ENCODE results near the gene CBX8. TPM values are rescaled to one million over a fixed set of nuclear protein-coding genes. Genes with fewer than 3 reads are reported as not detected.

CBX8 gene
- total and polyA plus RNA-seq, 2 of the 13 experiments (the other 11 are each of a cell fraction or from before 2014, with no cell fraction given) = 0.34 to 12.6 TPM

DNA sequence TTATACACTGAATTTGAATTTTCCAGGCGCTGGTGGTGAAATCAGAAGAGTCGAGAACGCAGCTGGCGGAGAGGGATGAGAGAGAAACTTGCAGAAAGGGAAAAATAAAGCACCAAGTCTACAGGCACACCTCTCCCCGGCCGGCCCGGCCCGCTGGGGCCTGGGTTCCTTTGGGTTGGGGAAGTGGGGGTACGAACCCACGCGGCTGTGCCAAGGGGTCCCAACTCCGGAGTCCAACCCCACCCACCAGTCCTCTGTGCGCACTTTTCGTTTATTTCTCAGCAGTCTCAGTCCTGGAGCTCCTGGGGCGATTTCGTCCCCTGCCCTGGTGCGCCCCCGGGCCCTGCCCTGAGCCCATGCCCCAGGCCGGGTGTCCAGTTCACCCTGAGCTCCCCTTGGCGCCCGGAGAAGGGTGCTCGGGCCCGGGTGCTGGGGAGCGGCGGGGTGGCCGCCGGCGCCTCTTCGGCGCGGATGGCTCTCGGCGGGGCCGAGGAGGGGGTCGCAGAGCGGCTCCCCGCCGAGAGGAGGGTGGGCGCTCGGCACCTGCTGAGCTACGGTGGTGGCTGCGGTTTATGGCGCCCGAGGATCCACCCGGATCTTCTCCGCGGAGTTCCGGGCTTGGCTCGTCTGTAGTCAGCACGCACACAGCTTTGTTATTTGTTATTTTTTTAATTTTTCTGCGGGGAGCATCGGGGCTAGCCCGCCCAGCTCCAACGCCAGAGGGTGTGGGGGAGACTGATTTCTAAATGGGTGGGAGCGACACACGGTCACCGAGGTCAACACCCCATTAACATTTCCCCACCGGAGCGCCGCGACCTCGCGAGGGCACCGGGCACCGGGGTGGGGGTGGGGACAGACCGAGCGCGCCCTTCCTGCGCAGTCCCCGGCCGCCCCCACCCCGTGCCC, 15.7 kb upstream of the CBX8 start (continued):
- TF ChIP-seq, protein P1, sequence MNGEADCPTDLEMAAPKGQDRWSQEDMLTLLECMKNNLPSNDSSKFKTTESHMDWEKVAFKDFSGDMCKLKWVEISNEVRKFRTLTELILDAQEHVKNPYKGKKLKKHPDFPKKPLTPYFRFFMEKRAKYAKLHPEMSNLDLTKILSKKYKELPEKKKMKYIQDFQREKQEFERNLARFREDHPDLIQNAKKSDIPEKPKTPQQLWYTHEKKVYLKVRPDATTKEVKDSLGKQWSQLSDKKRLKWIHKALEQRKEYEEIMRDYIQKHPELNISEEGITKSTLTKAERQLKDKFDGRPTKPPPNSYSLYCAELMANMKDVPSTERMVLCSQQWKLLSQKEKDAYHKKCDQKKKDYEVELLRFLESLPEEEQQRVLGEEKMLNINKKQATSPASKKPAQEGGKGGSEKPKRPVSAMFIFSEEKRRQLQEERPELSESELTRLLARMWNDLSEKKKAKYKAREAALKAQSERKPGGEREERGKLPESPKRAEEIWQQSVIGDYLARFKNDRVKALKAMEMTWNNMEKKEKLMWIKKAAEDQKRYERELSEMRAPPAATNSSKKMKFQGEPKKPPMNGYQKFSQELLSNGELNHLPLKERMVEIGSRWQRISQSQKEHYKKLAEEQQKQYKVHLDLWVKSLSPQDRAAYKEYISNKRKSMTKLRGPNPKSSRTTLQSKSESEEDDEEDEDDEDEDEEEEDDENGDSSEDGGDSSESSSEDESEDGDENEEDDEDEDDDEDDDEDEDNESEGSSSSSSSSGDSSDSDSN (CRISPR knock-in tag; IDR thresholded peaks at IDR 0.05) = peak; percentile 46
- TF ChIP-seq ZNF124 (CRISPR knock-in tag; IDR thresholded peaks at IDR 0.05) (no peak), SRSF4 (IDR thresholded peaks at IDR 0.05; ENCODE audit: low read depth, low read length, poor library complexity, severe bottlenecking) (no peak), ZNF850 (CRISPR knock-in tag; conservative IDR thresholded peaks at IDR 0.05) (peak; percentile 73; the same call in 1 of the 2 replicates), ASH2L (IDR thresholded peaks at IDR 0.05; ENCODE audit: insufficient read length, low read depth, low read length) (no peak), SMAD9 (CRISPR knock-in tag; IDR thresholded peaks at IDR 0.05) (no peak), ZFP36 (IDR thresholded peaks at IDR 0.05; ENCODE audit: borderline replicate concordance, low read depth, low read length, partially characterized antibody) (peak; percentile 50), RFX1 (IDR thresholded peaks at IDR 0.05) (no peak), ZFAT (CRISPR knock-in tag; conservative IDR thresholded peaks at IDR 0.05) (0 out of 2 replicates have a peak, but pooled peaks have one; percentile 46), GATA4 (IDR thresholded peaks at IDR 0.05; ENCODE audit: borderline replicate concordance, low read depth) (no peak), HDAC2 (CRISPR knock-in tag; IDR thresholded peaks at IDR 0.05) (peak; percentile 11; the same call in 1 of the 2 replicates), ZNF891 (CRISPR knock-in tag; IDR thresholded peaks at IDR 0.05) (no peak)
- TF ChIP-seq, protein P2, sequence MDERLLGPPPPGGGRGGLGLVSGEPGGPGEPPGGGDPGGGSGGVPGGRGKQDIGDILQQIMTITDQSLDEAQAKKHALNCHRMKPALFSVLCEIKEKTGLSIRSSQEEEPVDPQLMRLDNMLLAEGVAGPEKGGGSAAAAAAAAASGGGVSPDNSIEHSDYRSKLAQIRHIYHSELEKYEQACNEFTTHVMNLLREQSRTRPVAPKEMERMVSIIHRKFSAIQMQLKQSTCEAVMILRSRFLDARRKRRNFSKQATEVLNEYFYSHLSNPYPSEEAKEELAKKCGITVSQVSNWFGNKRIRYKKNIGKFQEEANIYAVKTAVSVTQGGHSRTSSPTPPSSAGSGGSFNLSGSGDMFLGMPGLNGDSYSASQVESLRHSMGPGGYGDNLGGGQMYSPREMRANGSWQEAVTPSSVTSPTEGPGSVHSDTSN (CRISPR knock-in tag; IDR thresholded peaks at IDR 0.05) = no peak
- TF ChIP-seq, protein P3, sequence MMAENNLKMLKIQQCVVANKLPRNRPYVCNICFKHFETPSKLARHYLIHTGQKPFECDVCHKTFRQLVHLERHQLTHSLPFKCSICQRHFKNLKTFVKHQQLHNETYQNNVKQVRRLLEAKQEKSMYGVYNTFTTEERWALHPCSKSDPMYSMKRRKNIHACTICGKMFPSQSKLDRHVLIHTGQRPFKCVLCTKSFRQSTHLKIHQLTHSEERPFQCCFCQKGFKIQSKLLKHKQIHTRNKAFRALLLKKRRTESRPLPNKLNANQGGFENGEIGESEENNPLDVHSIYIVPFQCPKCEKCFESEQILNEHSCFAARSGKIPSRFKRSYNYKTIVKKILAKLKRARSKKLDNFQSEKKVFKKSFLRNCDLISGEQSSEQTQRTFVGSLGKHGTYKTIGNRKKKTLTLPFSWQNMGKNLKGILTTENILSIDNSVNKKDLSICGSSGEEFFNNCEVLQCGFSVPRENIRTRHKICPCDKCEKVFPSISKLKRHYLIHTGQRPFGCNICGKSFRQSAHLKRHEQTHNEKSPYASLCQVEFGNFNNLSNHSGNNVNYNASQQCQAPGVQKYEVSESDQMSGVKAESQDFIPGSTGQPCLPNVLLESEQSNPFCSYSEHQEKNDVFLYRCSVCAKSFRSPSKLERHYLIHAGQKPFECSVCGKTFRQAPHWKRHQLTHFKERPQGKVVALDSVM (CRISPR knock-in tag; IDR thresholded peaks at IDR 0.05) = no peak
- TF ChIP-seq, protein P4, sequence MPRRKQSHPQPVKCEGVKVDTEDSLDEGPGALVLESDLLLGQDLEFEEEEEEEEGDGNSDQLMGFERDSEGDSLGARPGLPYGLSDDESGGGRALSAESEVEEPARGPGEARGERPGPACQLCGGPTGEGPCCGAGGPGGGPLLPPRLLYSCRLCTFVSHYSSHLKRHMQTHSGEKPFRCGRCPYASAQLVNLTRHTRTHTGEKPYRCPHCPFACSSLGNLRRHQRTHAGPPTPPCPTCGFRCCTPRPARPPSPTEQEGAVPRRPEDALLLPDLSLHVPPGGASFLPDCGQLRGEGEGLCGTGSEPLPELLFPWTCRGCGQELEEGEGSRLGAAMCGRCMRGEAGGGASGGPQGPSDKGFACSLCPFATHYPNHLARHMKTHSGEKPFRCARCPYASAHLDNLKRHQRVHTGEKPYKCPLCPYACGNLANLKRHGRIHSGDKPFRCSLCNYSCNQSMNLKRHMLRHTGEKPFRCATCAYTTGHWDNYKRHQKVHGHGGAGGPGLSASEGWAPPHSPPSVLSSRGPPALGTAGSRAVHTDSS (CRISPR knock-in tag; conservative IDR thresholded peaks at IDR 0.05) = 0 out of 2 replicates have a peak, but pooled peaks have one; percentile 19
- TF ChIP-seq, protein P5, sequence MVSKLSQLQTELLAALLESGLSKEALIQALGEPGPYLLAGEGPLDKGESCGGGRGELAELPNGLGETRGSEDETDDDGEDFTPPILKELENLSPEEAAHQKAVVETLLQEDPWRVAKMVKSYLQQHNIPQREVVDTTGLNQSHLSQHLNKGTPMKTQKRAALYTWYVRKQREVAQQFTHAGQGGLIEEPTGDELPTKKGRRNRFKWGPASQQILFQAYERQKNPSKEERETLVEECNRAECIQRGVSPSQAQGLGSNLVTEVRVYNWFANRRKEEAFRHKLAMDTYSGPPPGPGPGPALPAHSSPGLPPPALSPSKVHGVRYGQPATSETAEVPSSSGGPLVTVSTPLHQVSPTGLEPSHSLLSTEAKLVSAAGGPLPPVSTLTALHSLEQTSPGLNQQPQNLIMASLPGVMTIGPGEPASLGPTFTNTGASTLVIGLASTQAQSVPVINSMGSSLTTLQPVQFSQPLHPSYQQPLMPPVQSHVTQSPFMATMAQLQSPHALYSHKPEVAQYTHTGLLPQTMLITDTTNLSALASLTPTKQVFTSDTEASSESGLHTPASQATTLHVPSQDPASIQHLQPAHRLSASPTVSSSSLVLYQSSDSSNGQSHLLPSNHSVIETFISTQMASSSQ (IDR thresholded peaks at IDR 0.05; ENCODE audit: low read depth) = no peak
- TF ChIP-seq, protein P5 (CRISPR knock-in tag; IDR thresholded peaks at IDR 0.05; ENCODE audit: borderline replicate concordance) = no peak

Measured in HepG2 (cell line).